SU-DHL-6 (cell line): ENCODE data around the gene CDH13.

Source experiments
- CTCF ChIP-seq: fragments of 200-600 bp; sonication (generic); IDR thresholded peaks from one replicate; pipeline ENCODE4 v1.5.1; 2017; ENCODE audit warnings: antibody characterized with exemption, mild to moderate bottlenecking, low read length, moderate library complexity; ENCODE audit not compliant: insufficient read depth, poor library complexity, severe bottlenecking
- EZH2phosphoT487 ChIP-seq: fragments of 200-600 bp; sonication (generic), shearing (Covaris generic); conservative IDR thresholded peaks from 2 replicates; pipeline ENCODE4 v1.6.1; 2018; ENCODE audit warnings: mild to moderate bottlenecking, antibody characterized with exemption, low read length, moderate library complexity, mixed read lengths

- TF ChIP-seq CTCF (no peak), EZH2phosphoT487 (no peak)
These were observed 738.4 kb downstream of the CDH13 start for GRCh38 chr16:83365166-83365565.
